ENCODE data around the gene UNC13D. TPM values are rescaled to one million over a fixed set of nuclear protein-coding genes. Genes with fewer than 3 reads are reported as not detected.
"Not testable (repeated sequence)": the region's sequence is repeated elsewhere in the genome, so short reads cannot be mapped to it uniquely, and the experiment has no call there.

UNC13D gene
- total RNA-seq, 2 experiments from 2014 or later = 136 to 144 TPM

- TF ChIP-seq CTCF (IDR thresholded peaks at IDR 0.05) = no peak
- peaks cover 26% of the 10 kb centered on the region for H3K4me1 Mint-ChIP-seq (ENCODE audit: low read depth)
Observed at GRCh38 chr17:75875182-75875939, 31.2 kb upstream of the UNC13D start.

DNA sequence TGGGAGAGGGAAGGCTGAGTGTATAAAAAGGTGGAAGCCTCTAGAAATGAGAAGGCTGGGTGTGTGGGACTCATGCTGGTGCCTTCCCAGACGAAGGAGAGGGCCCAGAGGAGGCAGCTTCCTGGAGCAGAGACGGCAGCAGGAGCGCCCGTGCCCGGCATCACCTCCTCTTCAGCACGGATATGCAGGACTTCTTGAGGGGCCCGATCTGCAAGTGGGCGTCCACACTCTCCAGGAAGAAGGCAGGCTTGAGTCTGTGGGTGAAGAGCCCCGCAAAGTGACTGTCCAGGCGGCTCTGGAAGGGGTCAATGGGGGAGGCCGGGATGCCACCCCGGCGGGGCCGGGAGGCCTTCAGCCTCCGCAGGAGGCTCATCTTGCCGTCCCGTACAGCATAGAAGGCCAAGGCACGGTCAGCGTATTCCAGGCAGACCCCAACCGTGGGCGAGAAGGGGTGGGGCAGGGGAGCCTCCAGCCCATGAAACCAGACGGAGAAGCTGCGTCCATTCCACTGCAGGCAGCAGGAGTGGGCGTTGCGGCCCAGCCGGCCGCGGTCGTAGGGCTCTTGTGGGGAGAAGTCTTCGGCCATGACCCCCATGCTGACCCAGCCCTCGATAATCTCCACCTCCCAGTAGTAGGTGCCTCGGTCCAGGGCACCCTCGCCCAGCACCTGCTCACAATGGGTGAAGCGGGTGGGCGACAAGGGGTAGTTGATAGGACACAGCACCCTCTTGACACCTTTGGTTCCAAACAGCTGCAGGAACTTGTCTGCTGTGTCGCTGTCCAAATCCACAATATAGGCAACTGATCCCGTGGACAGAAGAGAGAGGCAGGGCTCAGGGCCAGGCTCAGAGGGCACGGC is 30.3 kb upstream of the UNC13D start:
- H3K9me3 Mint-ChIP-seq = no peaks in the 10 kb centered on the region
- DNase-seq (no peak), ATAC-seq (no peak)
- H3K4me1 Mint-ChIP-seq (ENCODE audit: low read depth) = peaks cover 26% of the 10 kb centered on the region
- H3K27ac Mint-ChIP-seq = no peak overlapping the region
- no peak for TF ChIP-seq CTCF (IDR thresholded peaks at IDR 0.05)
- ChIA-PET CTCF (interaction anchor here (1.1 to 9.5 kb wide), 6 partner anchors 9 to 20 kb away, joined by 3 to 107 read pairs (median 30); partner anchors contain the start of genes TRIM65 and WBP2), POLR2A (interaction anchor here (0.9 to 6.5 kb wide), 6 partner anchors 10 to 52 kb away, joined by 3 to 100 read pairs (median 12); partner anchors contain the start of genes TRIM65 and WBP2)
- no peaks in the 10 kb centered on the region for H3K27me3 Mint-ChIP-seq
- H3K4me3 Mint-ChIP-seq = no peak overlapping the region
- H3K36me3 Mint-ChIP-seq (ENCODE audit: low read depth) = peaks cover 3% of the 10 kb centered on the region
- intact Hi-C loops (cut with micrococcal nuclease) = no loop called here

More at GRCh38 chr17:75875182-75875939, 31.2 kb upstream of the UNC13D start:
- Mint-ChIP-seq H3K36me3 (ENCODE audit: low read depth) (peaks cover 3% of the 10 kb centered on the region), H3K27ac (peak overlapping the region; percentile 88), H3K9me3 (no peaks in the 10 kb centered on the region), H3K27me3 (no peaks in the 10 kb centered on the region), H3K4me3 (peak overlapping the region; percentile 80)
- ChIA-PET POLR2A (interaction anchor here (0.6 to 6.5 kb wide), 12 partner anchors 11 to 394 kb away, joined by 3 to 100 read pairs (median 6); partner anchors contain the start of genes MRPL38, TRIM65 and WBP2), CTCF (interaction anchor here (0.9 to 9.5 kb wide), 14 partner anchors 8 to 130 kb away, joined by 3 to 107 read pairs (median 5); partner anchors contain the start of genes GALK1, TRIM65 and WBP2)
- DNase-seq (no peak), ATAC-seq (no peak)
- intact Hi-C loops (cut with micrococcal nuclease) = no loop called here

- intact Hi-C loops (cut with micrococcal nuclease) = no loop called here
- Mint-ChIP-seq H3K27ac (no peak overlapping the region), H3K4me3 (no peak overlapping the region), H3K4me1 (ENCODE audit: low read depth) (peaks cover 26% of the 10 kb centered on the region), H3K9me3 (no peaks in the 10 kb centered on the region), H3K27me3 (no peaks in the 10 kb centered on the region), H3K36me3 (ENCODE audit: low read depth) (peaks cover 3% of the 10 kb centered on the region)
- DNase-seq = no peak
- no peak for TF ChIP-seq CTCF (IDR thresholded peaks at IDR 0.05)
- ChIA-PET POLR2A (interaction anchor here (0.9 to 6.5 kb wide), 6 partner anchors 9 to 51 kb away, joined by 3 to 72 read pairs (median 6); partner anchors contain the start of genes MRPL38 and WBP2), CTCF (interaction anchor here (1.0 to 9.5 kb wide), 4 partner anchors 9 to 22 kb away, joined by 3 to 107 read pairs (median 9); partner anchors contain the start of gene WBP2)
- ATAC-seq = no peak
Observed at GRCh38 chr17:75873587-75874322, 29.6 kb upstream of the UNC13D start.

GRCh38 chr17:75872434-75873351 is 28.5 kb upstream of the UNC13D start:
- Mint-ChIP-seq H3K27me3 (no peaks in the 10 kb centered on the region), H3K4me3 (no peak overlapping the region)
- peak; percentile 20 for ATAC-seq

DNA sequence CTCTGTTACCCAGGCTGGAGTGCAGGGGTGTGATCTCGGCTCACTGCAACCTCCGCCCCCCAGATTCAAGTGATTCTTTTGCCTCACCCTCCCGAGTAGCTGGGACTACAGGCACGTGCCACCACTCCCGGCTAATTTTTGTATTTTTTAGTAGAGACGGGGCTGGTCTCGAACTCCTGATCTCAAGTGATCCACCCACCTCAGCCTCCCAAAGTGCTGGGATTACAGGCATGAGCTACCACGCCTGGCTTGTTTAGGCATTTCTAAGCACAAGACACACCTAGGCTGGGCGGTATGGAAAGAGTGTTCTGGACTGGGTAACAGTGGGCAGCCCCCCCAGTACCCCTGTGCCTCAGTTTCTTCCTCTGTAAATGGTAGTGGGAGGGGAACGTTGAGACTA is 26.0 kb upstream of the UNC13D start:
- H3K4me3 Mint-ChIP-seq; DNase-seq; H3K36me3 Mint-ChIP-seq (ENCODE audit: low read depth); H3K9me3 Mint-ChIP-seq; H3K27ac Mint-ChIP-seq; H3K27me3 Mint-ChIP-seq; ATAC-seq; intact Hi-C loops (cut with micrococcal nuclease): not testable (repeated sequence)
- peaks cover 17% of the 10 kb centered on the region for H3K4me1 Mint-ChIP-seq (ENCODE audit: low read depth)
- CTCF ChIA-PET = interaction anchor here (1.0 to 9.5 kb wide), 2 partner anchors 8 to 10 kb away, joined by 6 to 107 read pairs; partner anchors contain the start of gene TRIM47
- POLR2A ChIA-PET = interaction anchor here (1.3 kb wide), 1 partner anchor 9 kb away, joined by 3 read pairs; no protein-coding TSS in a partner anchor

More at GRCh38 chr17:75872434-75873351, 28.5 kb upstream of the UNC13D start:
- no peaks in the 10 kb centered on the region for H3K9me3 Mint-ChIP-seq
- no peak for TF ChIP-seq CTCF (IDR thresholded peaks at IDR 0.05)
- peaks cover 3% of the 10 kb centered on the region for H3K36me3 Mint-ChIP-seq (ENCODE audit: low read depth)
- DNase-seq = peak; percentile 66
- intact Hi-C loops (cut with micrococcal nuclease) = no loop called here
- CTCF ChIA-PET = interaction anchor here (1.0 to 9.5 kb wide), 7 partner anchors 8 to 42 kb away, joined by 3 to 107 read pairs (median 3); partner anchors contain the start of gene WBP2
- H3K4me1 Mint-ChIP-seq (ENCODE audit: low read depth) = peaks cover 25% of the 10 kb centered on the region
- POLR2A ChIA-PET = interaction anchor here (1.0 to 6.5 kb wide), 3 partner anchors 15 to 32 kb away, joined by 4 to 72 read pairs (median 5); partner anchors contain the start of genes MRPL38, TRIM65 and WBP2
- H3K27ac Mint-ChIP-seq = peak overlapping the region; percentile 75
